ENCODE data around the gene LRRIQ4.

Gene LRRIQ4

DNA sequence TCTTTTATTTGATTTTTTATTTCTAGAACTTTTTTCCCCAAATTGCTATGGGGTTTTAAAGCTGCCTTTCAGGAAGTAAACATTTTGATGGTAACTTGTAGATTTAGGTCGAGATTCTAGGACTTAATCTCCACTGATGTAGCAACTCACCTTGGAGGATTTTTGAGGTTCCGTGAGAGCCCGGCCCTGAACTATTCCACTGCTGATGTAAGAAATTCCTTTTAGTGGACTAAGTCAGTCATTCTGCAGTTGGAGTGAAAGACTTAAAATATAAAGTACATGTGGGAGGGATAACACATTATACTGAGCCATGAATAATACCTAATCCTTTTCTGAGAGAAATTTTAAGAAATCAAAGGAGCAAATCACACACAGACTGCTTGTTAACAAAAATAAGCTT lies 12.6 kb downstream of the LRRIQ4 start (continued):
- TF ChIP-seq, protein P1, sequence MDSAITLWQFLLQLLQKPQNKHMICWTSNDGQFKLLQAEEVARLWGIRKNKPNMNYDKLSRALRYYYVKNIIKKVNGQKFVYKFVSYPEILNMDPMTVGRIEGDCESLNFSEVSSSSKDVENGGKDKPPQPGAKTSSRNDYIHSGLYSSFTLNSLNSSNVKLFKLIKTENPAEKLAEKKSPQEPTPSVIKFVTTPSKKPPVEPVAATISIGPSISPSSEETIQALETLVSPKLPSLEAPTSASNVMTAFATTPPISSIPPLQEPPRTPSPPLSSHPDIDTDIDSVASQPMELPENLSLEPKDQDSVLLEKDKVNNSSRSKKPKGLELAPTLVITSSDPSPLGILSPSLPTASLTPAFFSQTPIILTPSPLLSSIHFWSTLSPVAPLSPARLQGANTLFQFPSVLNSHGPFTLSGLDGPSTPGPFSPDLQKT (IDR thresholded peaks at IDR 0.05; ENCODE audit: borderline replicate concordance, low read depth, low read length) = no peak
- TF ChIP-seq ZNF350 (tag by site-specific recombination; IDR thresholded peaks at IDR 0.05) (no peak), ZNF404 (tag by site-specific recombination; IDR thresholded peaks at IDR 0.05) (no peak)
- TF ChIP-seq, protein P2, sequence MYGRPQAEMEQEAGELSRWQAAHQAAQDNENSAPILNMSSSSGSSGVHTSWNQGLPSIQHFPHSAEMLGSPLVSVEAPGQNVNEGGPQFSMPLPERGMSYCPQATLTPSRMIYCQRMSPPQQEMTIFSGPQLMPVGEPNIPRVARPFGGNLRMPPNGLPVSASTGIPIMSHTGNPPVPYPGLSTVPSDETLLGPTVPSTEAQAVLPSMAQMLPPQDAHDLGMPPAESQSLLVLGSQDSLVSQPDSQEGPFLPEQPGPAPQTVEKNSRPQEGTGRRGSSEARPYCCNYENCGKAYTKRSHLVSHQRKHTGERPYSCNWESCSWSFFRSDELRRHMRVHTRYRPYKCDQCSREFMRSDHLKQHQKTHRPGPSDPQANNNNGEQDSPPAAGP (tag by site-specific recombination; IDR thresholded peaks at IDR 0.05) = no peak
- TF ChIP-seq, protein P3, sequence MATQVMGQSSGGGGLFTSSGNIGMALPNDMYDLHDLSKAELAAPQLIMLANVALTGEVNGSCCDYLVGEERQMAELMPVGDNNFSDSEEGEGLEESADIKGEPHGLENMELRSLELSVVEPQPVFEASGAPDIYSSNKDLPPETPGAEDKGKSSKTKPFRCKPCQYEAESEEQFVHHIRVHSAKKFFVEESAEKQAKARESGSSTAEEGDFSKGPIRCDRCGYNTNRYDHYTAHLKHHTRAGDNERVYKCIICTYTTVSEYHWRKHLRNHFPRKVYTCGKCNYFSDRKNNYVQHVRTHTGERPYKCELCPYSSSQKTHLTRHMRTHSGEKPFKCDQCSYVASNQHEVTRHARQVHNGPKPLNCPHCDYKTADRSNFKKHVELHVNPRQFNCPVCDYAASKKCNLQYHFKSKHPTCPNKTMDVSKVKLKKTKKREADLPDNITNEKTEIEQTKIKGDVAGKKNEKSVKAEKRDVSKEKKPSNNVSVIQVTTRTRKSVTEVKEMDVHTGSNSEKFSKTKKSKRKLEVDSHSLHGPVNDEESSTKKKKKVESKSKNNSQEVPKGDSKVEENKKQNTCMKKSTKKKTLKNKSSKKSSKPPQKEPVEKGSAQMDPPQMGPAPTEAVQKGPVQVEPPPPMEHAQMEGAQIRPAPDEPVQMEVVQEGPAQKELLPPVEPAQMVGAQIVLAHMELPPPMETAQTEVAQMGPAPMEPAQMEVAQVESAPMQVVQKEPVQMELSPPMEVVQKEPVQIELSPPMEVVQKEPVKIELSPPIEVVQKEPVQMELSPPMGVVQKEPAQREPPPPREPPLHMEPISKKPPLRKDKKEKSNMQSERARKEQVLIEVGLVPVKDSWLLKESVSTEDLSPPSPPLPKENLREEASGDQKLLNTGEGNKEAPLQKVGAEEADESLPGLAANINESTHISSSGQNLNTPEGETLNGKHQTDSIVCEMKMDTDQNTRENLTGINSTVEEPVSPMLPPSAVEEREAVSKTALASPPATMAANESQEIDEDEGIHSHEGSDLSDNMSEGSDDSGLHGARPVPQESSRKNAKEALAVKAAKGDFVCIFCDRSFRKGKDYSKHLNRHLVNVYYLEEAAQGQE (tag by site-specific recombination; IDR thresholded peaks at IDR 0.05) = no peak

DNA sequence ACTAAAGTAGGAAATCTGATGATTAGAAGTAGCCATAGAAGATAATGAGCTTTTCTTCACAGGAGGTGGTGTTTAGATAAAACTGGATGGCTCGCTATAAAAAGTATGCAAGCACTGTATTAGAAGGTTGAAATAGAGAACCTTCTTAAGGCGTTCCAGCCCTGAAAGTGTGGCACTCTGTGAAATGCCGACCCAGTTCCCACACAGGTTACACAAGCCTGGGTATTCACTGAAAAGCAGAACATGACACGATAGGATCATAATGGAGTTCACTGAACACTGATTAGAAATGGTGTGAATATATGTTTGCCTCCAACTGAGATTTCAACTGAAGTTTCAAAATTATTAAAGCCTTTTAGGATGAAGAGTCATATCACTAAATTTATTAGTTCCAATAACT lies 15.0 kb downstream of the LRRIQ4 start:
- TF ChIP-seq ZNF514 (tag by site-specific recombination; IDR thresholded peaks at IDR 0.05) (no peak), SETDB1 (IDR thresholded peaks at IDR 0.05; ENCODE audit: insufficient read length, low read length) (no peak), ZFP37 (tag by site-specific recombination; IDR thresholded peaks at IDR 0.05) (no peak), ZNF621 (tag by site-specific recombination; IDR thresholded peaks at IDR 0.05) (no peak), ZNF558 (tag by site-specific recombination; IDR thresholded peaks at IDR 0.05) (no peak), ZNF214 (tag by site-specific recombination; IDR thresholded peaks at IDR 0.05; ENCODE audit: borderline replicate concordance) (no peak), GLIS1 (tag by site-specific recombination; IDR thresholded peaks at IDR 0.05) (no peak), MZF1 (tag by site-specific recombination; IDR thresholded peaks at IDR 0.05; ENCODE audit: borderline replicate concordance) (no peak), IKZF3 (tag by site-specific recombination; IDR thresholded peaks at IDR 0.05) (no peak), ZNF2 (tag by site-specific recombination; IDR thresholded peaks at IDR 0.05) (no peak)
- TF ChIP-seq, protein P4, sequence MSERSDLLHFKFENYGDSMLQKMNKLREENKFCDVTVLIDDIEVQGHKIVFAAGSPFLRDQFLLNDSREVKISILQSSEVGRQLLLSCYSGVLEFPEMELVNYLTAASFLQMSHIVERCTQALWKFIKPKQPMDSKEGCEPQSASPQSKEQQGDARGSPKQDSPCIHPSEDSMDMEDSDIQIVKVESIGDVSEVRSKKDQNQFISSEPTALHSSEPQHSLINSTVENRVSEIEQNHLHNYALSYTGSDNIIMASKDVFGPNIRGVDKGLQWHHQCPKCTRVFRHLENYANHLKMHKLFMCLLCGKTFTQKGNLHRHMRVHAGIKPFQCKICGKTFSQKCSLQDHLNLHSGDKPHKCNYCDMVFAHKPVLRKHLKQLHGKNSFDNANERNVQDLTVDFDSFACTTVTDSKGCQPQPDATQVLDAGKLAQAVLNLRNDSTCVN (tag by site-specific recombination; optimal IDR thresholded peaks at IDR 0.05) = no peak
- ChIA-PET CTCF (interaction anchor here (1.2 kb wide), 1 partner anchor 15 kb away, joined by 3 read pairs; the partner anchor contains the start of genes LRRC34 and LRRIQ4), POLR2A (no interaction called here)

GRCh38 chr3:169835533-169835932 lies 22.9 kb downstream of the LRRIQ4 start:
- Histone ChIP-seq H3K27ac (ENCODE audit: extremely low read depth, low read depth, low read length) (no peak overlapping the region), H3K36me3 (ENCODE audit: control insufficient read depth in 2 of 2, insufficient read depth in 1 of 2, low read length in 2 of 2) (no peaks in the 10 kb centered on the region), H3K9me3 (ENCODE audit: control insufficient read depth, insufficient read depth, low read depth, low read length) (no peaks in the 10 kb centered on the region), H3K4me1 (ENCODE audit: control insufficient read depth, insufficient read depth, low read length) (no peaks in the 10 kb centered on the region), H3K4me3 (ENCODE audit: low read depth, low read length) (no peak overlapping the region)
- CTCF ChIA-PET = no interaction called here
- POLR2A ChIA-PET = no interaction called here
- TF ChIP-seq FEZF1 (tag by site-specific recombination; IDR thresholded peaks at IDR 0.05) (no peak), ZNF510 (tag by site-specific recombination; IDR thresholded peaks at IDR 0.05; ENCODE audit: insufficient replicate concordance) (no peak), ZNF174 (tag by site-specific recombination; IDR thresholded peaks at IDR 0.05) (no peak), ZNF423 (tag by site-specific recombination; IDR thresholded peaks at IDR 0.05) (no peak), ZNF391 (tag by site-specific recombination; IDR thresholded peaks at IDR 0.05; ENCODE audit: borderline replicate concordance, low read depth) (no peak), ZNF658 (tag by site-specific recombination; IDR thresholded peaks at IDR 0.05) (no peak)
- TF ChIP-seq, protein P5, sequence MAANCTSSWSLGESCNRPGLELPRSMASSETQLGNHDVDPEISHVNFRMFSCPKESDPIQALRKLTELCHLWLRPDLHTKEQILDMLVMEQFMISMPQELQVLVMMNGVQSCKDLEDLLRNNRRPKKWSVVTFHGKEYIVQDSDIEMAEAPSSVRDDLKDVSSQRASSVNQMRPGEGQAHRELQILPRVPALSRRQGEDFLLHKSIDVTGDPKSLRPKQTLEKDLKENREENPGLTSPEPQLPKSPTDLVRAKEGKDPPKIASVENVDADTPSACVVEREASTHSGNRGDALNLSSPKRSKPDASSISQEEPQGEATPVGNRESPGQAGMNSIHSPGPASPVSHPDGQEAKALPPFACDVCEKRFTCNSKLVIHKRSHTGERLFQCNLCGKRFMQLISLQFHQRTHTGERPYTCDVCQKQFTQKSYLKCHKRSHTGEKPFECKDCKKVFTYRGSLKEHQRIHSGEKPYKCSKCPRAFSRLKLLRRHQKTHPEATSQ (tag by site-specific recombination; IDR thresholded peaks at IDR 0.05) = no peak
- TF ChIP-seq, protein P6, sequence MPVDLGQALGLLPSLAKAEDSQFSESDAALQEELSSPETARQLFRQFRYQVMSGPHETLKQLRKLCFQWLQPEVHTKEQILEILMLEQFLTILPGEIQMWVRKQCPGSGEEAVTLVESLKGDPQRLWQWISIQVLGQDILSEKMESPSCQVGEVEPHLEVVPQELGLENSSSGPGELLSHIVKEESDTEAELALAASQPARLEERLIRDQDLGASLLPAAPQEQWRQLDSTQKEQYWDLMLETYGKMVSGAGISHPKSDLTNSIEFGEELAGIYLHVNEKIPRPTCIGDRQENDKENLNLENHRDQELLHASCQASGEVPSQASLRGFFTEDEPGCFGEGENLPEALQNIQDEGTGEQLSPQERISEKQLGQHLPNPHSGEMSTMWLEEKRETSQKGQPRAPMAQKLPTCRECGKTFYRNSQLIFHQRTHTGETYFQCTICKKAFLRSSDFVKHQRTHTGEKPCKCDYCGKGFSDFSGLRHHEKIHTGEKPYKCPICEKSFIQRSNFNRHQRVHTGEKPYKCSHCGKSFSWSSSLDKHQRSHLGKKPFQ (tag by site-specific recombination; IDR thresholded peaks at IDR 0.05) = no peak

More for the DNA sequence above, 15.0 kb downstream of the LRRIQ4 start:
- Histone ChIP-seq H3K4me3 (ENCODE audit: low read depth, low read length) (no peak overlapping the region), H3K4me1 (ENCODE audit: control insufficient read depth, insufficient read depth, low read length) (no peaks in the 10 kb centered on the region), H3K36me3 (ENCODE audit: control insufficient read depth in 2 of 2, insufficient read depth in 1 of 2, low read length in 2 of 2) (no peaks in the 10 kb centered on the region), H3K27ac (ENCODE audit: extremely low read depth, low read depth, low read length) (no peak overlapping the region), H3K9me3 (ENCODE audit: control insufficient read depth, insufficient read depth, low read depth, low read length) (no peaks in the 10 kb centered on the region)

Measured in HEK293 (cell line).